Measurements from ENCODE around the gene ZFAND4. TPM values are rescaled to one million over a fixed set of nuclear protein-coding genes. Genes with fewer than 3 reads are reported as not detected.

Gene ZFAND4
- total RNA-seq, result 6.2 and 6.7 TPM in 2 replicates

DNA sequence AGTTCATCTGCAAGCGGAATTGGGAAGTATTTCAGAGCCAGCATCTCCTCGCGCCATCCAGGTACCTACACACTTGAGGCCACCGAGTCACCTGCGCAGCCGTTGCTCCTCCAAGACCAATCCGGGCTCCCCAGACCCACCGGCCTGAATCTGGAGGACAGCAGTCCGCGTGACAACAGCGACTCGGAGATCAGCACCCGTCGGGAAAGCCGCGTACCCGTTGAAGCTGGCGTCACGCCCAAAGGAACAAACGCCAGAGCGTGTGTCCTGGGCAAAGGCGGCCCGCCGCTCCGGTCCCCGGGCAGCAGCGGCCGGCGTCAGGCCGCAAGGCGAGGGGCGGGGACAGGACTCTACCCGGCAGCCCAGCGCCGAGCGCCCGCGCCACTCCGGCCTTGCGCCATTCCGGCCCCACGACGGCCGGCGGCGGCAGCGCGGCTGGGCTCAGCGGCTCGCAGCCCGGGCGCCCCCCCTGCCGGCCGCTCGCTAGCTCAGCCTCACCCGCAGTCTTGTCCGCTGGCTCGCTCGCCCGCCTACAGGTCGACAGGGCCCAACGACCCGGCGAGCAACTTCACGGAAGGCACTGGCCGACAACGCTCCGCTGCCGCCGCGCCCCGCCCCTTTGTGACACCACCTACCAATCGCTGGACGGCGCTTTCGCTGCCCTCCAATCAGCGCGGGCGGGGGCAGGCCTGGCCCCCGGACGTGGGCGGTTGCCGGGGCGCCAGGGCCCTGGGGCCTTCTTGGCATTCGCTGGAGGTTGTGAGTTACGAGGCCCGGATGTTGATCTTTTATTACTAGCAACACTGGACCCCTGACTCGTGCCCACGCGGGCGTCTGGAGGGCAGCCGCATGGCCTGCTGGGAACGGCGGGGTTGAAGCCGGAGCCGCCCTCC lies at the start of gene ZFAND4:
Gene ZFAND4, minus strand, starts transcription at position 592 of the 893 bp plus-strand sequence. CDS start 9,047 bp downstream, outside the sequence.

Other genes with a start within 250 kb of the ZFAND4 start
- gene WASHC2C, start 54.5 kb upstream of the ZFAND4 start, total RNA-seq, result 62.3 and 67.2 TPM in 2 replicates
- gene AGAP4, start 174.7 kb upstream of the ZFAND4 start, total RNA-seq, result 2.1 and 4.1 TPM in 2 replicates